GM10248 (cell line): ENCODE data around the gene LCE4A.

Experiments used
- CTCF ChIA-PET: fragments of 300-600 bp; sonication (Branson Sonifier 250); formaldehyde crosslinking; extraction: SDS; loops from one replicate; lab custom pipeline; 2021; ENCODE audit warnings: antibody characterized with exemption; lab: Yijun Ruan, JAX
- POLR2A ChIA-PET: fragments of 350-650 bp; sonication (Branson Sonifier 250); formaldehyde crosslinking; extraction: SDS; loops from one replicate; lab custom pipeline; 2020; ENCODE audit warnings: antibody characterized with exemption; lab: Yijun Ruan, JAX
- DNase-seq: peaks from one replicate; pipeline ENCODE4 v3.0.0; 2012; ENCODE audit errors: extremely low spot score
- TF ChIP-seq, protein P1 (sequence below): IDR thresholded peaks from 2 replicates; pipeline ENCODE4 v1.5.1; 2012; ENCODE audit warnings: mild to moderate bottlenecking, low read depth; ENCODE audit errors: extremely low read depth, missing control alignments, control extremely low read depth

LCE4A gene

GRCh38 chr1:152728986-152729385 is 21.0 kb downstream of the LCE4A start:
- DNase-seq: no peak
- CTCF ChIA-PET: interaction anchor here (1.3 to 1.4 kb wide), 2 partner anchors 9 to 16 kb away, joined by 3 read pairs; no protein-coding TSS in a partner anchor
- POLR2A ChIA-PET: no interaction called here
- TF ChIP-seq, protein P1, sequence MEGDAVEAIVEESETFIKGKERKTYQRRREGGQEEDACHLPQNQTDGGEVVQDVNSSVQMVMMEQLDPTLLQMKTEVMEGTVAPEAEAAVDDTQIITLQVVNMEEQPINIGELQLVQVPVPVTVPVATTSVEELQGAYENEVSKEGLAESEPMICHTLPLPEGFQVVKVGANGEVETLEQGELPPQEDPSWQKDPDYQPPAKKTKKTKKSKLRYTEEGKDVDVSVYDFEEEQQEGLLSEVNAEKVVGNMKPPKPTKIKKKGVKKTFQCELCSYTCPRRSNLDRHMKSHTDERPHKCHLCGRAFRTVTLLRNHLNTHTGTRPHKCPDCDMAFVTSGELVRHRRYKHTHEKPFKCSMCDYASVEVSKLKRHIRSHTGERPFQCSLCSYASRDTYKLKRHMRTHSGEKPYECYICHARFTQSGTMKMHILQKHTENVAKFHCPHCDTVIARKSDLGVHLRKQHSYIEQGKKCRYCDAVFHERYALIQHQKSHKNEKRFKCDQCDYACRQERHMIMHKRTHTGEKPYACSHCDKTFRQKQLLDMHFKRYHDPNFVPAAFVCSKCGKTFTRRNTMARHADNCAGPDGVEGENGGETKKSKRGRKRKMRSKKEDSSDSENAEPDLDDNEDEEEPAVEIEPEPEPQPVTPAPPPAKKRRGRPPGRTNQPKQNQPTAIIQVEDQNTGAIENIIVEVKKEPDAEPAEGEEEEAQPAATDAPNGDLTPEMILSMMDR: no peak

DNA sequence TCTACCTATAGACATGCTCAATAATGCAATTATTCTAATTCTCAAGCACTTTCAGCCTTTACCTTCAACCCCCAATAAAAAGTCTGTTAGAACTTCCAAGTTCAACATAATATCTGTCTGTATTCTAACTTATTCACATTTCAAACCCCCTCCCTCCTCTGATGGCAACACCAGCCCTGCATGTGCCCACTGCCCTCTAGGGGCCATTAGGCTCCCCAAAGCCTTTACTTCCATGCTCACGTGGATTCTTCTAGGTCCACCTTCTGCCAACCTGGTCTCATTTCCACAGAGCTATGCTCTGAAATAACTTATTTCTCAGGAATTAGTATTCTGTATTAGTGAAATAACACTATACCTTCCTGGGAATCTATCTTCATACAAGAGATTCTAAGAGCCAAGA is 27.7 kb downstream of the LCE4A start:
- CTCF ChIA-PET: no interaction called here
- TF ChIP-seq, protein P1: peak; percentile 11
- DNase-seq: no peak

GRCh38 chr1:152737997-152738396 is 30.0 kb downstream of the LCE4A start:
- ChIA-PET CTCF (no interaction called here), POLR2A (no interaction called here)
- no peak for DNase-seq
- TF ChIP-seq, protein P1: no peak

More for the DNA sequence above, 27.7 kb downstream of the LCE4A start:
- POLR2A ChIA-PET: no interaction called here

DNA sequence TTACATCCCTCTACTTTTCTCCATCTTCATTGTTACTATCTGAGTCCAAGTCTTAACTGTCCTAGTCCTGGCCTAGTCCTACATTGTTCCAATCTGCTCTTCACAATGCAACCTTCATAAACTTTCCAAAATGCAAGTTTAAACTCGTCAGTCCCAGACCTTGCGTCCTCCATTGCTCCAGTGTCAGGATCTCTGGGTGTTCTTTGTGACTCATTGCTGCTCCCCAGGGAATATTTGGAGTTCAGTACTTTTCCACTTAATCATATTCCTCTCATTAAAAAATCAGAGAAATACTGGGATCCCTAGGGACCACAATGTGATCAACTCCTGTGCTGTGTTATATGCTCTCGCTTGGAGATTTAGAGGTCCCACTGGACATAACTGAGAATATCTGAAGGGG is 31.9 kb downstream of the LCE4A start:
- DNase-seq: no peak
- ChIA-PET POLR2A (no interaction called here), CTCF (no interaction called here)
- TF ChIP-seq, protein P1: no peak

DNA sequence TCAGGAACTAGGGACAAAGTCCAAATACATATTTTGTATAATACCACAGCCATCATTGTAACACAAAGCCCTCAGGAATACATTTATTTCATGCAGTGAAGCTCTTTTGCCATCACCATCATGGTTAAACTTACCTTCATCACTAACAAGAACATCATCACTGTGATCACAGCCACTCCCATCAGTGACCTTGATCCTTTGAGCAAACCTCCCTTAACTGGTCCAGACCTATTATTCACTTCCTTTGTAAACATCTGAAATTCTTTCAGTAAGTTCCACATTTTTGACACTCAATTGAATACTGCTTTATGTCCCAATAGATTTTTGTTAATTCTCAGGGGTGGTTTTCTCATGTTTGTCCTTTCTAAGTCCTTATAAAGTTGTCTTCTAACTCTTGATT is 33.7 kb downstream of the LCE4A start:
- DNase-seq: no peak
- TF ChIP-seq, protein P1: no peak
- CTCF ChIA-PET: interaction anchor here (1.0 kb wide), 2 partner anchors 10 to 22 kb away, joined by 3 read pairs; a partner anchor contains a TSS
- POLR2A ChIA-PET: no interaction called here

DNA sequence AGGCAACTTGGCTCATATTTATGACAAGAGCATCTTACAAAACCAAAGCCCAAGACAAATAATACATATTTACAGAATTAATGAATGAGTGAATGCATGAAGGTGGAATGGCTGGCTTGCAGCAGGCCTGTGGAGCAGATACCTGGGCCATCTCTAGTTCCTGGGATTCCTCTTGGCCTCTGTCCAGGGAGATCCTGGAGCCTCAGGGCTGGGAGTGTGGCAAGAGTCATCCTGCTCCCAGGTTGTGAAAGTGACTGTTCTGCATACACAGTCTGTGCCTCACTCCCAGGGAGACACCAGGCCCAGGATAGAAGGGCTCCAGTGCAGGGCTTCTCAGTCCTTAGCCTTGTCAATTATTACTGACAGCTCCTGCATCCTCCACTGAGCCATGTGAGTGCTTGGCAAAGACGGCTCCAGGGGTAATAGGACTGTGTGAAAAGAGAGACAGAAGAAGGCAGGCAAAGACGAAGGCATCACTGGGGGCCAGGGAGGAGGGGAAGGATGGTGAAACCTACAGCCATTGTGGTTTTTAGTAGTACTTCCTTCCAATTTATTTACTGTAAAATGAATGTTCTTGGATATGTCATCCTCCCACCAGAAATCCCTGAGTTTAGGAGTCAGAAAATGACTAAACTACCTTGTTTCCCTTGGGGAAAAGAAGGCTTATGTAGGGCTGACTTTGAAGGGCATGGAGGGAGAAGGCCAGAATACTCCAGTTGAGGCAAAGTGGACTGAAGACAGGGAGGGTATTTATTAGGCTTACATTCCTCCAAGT is 35.6 kb downstream of the LCE4A start:
- no peak for DNase-seq
- POLR2A ChIA-PET: no interaction called here
- TF ChIP-seq, protein P1: no peak
- CTCF ChIA-PET: no interaction called here

GRCh38 chr1:152745289-152745704 is 37.3 kb downstream of the LCE4A start:
- no peak for DNase-seq
- CTCF ChIA-PET: interaction anchor here (1.4 to 1.6 kb wide), 2 partner anchors 15 to 104 kb away, joined by 3 read pairs; no protein-coding TSS in a partner anchor
- TF ChIP-seq, protein P1: no peak
- POLR2A ChIA-PET: no interaction called here
